AG09309 (cell line): Measurements from ENCODE around the gene USP15.
A peak's percentile ranks its signal among the peaks of the same experiment; 100 is the strongest.

Source experiments
- DNase-seq: peaks from one replicate; pipeline ENCODE4 v3.0.0-alpha.2; 2010; ENCODE audit warnings: low read depth
- H3K4me3 ChIP-seq: 2 replicates; pipeline ENCODE4 v1.5.1; 2011; ENCODE audit warnings: mild to moderate bottlenecking, low read depth, low read length, moderate library complexity; ENCODE audit not compliant: control insufficient read depth
- CTCF ChIP-seq: IDR thresholded peaks from 2 replicates; pipeline ENCODE4 v1.5.1; 2011; ENCODE audit warnings: mild to moderate bottlenecking, low read depth, low read length, inconsistent platforms; ENCODE audit not compliant: insufficient read depth, control insufficient read depth; ENCODE audit errors: missing control alignments

Gene USP15

GRCh38 chr12:62252576-62252975, 7.6 kb upstream of the USP15 start:
- DNase-seq, result no peak

GRCh38 chr12:62254967-62255366, 5.2 kb upstream of the USP15 start:
- DNase-seq, result no peak
- TF ChIP-seq CTCF, result no peak
- no peak overlapping the region for H3K4me3 ChIP-seq

More at GRCh38 chr12:62252576-62252975, 7.6 kb upstream of the USP15 start:
- no peak for TF ChIP-seq CTCF
- H3K4me3 ChIP-seq, result no peak overlapping the region

GRCh38 chr12:62256408-62257096, 3.7 kb upstream of the USP15 start:
- DNase-seq, result no peak
- no peak overlapping the region for H3K4me3 ChIP-seq
- TF ChIP-seq CTCF, result no peak

GRCh38 chr12:62258231-62258630, 2.0 kb upstream of the USP15 start:
- no peak for DNase-seq
- TF ChIP-seq CTCF, result no peak

GRCh38 chr12:62258941-62259630, 1.1 kb upstream of the USP15 start:
- DNase-seq, result no peak
- H3K4me3 ChIP-seq, result peak overlapping the region; percentile 99
- no peak for TF ChIP-seq CTCF

More at GRCh38 chr12:62258231-62258630, 2.0 kb upstream of the USP15 start:
- no peak overlapping the region for H3K4me3 ChIP-seq

- no peak for TF ChIP-seq CTCF
- no peak for DNase-seq
- H3K4me3 ChIP-seq, result peak overlapping the region; percentile 99
Observed at GRCh38 chr12:62259631-62259992, 592 bp upstream of the USP15 start.
